Measurements from ENCODE around the gene TPPP2. TPM values are rescaled to one million over a fixed set of nuclear protein-coding genes. Genes with fewer than 3 reads are reported as not detected.

The TPPP2 gene
- total RNA-seq, 4 donors from 2014 or later, result 0.22 to 2.3 (median 1.1) TPM

- intact Hi-C loops (cut with DNase I; ENCODE audit: low total_unique reads) (loop anchor here (5.0 kb wide), 1 partner anchor 41 kb away; the partner anchor contains the start of gene ZNF219), in situ Hi-C loops (cut with MboI; ENCODE audit: low sequenced_read_pairs in 4 of 4) (loop anchor here in 1 of 4 donors (25.0 kb wide), 1 partner anchor 369 kb away; the partner anchor contains the start of genes ANG and RNASE4)
- ATAC-seq, result no peak
- Histone ChIP-seq H3K36me3 (no peaks in the 10 kb centered on the region), H3K4me3 (no peak overlapping the region), H3K4me1 (no peaks in the 10 kb centered on the region), H3K27ac (no peak overlapping the region), H3K9me3 (no peaks in the 10 kb centered on the region), H3K27me3 (no peaks in the 10 kb centered on the region)
- DNase-seq, result no peak
- no peak for TF ChIP-seq POLR2A (IDR thresholded peaks at IDR 0.05)
Measured at GRCh38 chr14:21056520-21057163, 26.6 kb downstream of the TPPP2 start.

GRCh38 chr14:21057803-21058675, 28.0 kb downstream of the TPPP2 start, which contains the start of gene RNASE8:
Gene RNASE8 (plus strand): TSS chr14:21057822. CDS start chr14:21057893, 71 bp downstream.
- ATAC-seq, result no peak
- Histone ChIP-seq H3K36me3 (no peaks in the 10 kb centered on the region), H3K4me1 (no peaks in the 10 kb centered on the region), H3K27me3 (no peaks in the 10 kb centered on the region), H3K27ac (no peak within 1 kb of the TSS), H3K9me3 (no peaks in the 10 kb centered on the region), H3K4me3 (no peak within 1 kb of the TSS)
- intact Hi-C loops (cut with DNase I; ENCODE audit: low total_unique reads), result loop anchor here (5.0 kb wide), 1 partner anchor 39 kb away; the partner anchor contains the start of gene ZNF219
- TF ChIP-seq, protein P1, sequence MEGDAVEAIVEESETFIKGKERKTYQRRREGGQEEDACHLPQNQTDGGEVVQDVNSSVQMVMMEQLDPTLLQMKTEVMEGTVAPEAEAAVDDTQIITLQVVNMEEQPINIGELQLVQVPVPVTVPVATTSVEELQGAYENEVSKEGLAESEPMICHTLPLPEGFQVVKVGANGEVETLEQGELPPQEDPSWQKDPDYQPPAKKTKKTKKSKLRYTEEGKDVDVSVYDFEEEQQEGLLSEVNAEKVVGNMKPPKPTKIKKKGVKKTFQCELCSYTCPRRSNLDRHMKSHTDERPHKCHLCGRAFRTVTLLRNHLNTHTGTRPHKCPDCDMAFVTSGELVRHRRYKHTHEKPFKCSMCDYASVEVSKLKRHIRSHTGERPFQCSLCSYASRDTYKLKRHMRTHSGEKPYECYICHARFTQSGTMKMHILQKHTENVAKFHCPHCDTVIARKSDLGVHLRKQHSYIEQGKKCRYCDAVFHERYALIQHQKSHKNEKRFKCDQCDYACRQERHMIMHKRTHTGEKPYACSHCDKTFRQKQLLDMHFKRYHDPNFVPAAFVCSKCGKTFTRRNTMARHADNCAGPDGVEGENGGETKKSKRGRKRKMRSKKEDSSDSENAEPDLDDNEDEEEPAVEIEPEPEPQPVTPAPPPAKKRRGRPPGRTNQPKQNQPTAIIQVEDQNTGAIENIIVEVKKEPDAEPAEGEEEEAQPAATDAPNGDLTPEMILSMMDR (IDR thresholded peaks at IDR 0.05 in 4 of 5, conservative IDR thresholded peaks at IDR 0.05 in 1 of 5), result no peak
- TF ChIP-seq POLR2A (IDR thresholded peaks at IDR 0.05), result no peak
- in situ Hi-C loops (cut with MboI; ENCODE audit: low sequenced_read_pairs in 4 of 4), result loop anchor here in 1 of 4 donors (25.0 kb wide), 1 partner anchor 371 kb away; the partner anchor contains the start of genes ANG and RNASE4
- no peak for DNase-seq

DNA sequence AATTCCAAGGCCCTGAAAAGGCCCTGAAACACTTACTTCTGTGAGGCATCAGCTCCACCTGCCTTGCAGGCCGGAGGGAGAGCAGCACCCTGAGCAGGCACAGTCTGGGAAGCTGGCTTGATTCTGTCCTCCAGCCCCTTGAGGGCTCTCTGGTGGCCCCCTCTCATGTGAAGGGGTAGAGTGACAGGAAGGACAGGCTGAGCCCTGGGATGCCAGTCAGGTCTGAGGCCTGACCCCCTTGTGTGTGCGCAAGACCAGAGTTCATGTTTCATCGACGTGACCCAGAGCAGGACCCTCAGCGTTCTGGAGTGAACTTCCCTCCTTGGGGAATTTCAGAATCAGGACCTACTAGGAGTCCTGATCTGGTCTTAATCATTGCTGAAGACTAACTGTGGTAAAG, 28.9 kb downstream of the TPPP2 start:
- no peaks in the 10 kb centered on the region for H3K4me1 ChIP-seq
- intact Hi-C loops (cut with DNase I; ENCODE audit: low total_unique reads), result loop anchor here (5.0 kb wide), 1 partner anchor 38 kb away; the partner anchor contains the start of gene ZNF219
- H3K27me3 ChIP-seq, result no peaks in the 10 kb centered on the region
- TF ChIP-seq POLR2A (IDR thresholded peaks at IDR 0.05), result no peak
- TF ChIP-seq, protein P1 (IDR thresholded peaks at IDR 0.05 in 4 of 5, conservative IDR thresholded peaks at IDR 0.05 in 1 of 5), result no peak
- no peak overlapping the region for H3K4me3 ChIP-seq
- no peak overlapping the region for H3K27ac ChIP-seq
- ATAC-seq (no peak), DNase-seq (no peak)
- H3K9me3 ChIP-seq, result no peaks in the 10 kb centered on the region
- no peaks in the 10 kb centered on the region for H3K36me3 ChIP-seq
- in situ Hi-C loops (cut with MboI; ENCODE audit: low sequenced_read_pairs in 4 of 4), result loop anchor here in 1 of 4 donors (25.0 kb wide), 1 partner anchor 372 kb away; the partner anchor contains the start of genes ANG and RNASE4

DNA sequence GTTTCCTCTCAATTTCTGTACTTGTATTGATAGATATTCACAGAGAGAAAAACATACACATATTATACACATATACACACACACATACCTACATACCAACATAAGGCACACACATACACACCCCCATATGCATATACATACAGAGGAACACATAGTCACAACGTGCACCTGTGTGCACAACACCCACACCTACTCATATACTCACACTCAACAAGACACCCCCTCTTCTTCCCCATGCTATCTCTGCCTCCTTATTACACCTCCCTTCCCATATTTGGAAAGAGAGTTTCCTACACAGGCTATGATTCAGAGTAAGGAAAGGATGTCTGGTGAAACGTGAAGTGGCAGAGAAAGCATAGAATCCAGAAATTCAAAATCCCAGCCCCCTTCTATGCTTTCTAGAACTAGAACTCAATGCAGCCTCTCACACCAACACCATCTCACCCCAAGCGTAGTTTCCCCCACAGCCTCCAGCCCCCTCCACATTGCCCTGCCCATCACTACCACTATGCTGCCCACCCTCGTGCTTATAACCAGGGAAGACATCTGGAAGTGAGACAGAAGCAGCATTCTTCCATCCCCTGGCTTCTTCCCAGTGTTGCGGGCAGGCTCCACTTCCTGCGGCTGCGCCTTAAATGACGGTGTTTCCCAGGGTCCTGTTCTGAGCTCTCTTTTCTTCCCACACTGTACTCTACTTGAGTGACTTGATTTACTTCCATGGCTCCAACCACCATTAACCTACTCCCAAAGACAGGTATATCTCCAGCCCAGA, 30.0 kb downstream of the TPPP2 start:
- Histone ChIP-seq H3K27me3 (no peaks in the 10 kb centered on the region), H3K4me1 (no peaks in the 10 kb centered on the region), H3K36me3 (no peaks in the 10 kb centered on the region), H3K9me3 (no peaks in the 10 kb centered on the region), H3K27ac (no peak overlapping the region), H3K4me3 (no peak overlapping the region)
- in situ Hi-C loops (cut with MboI; ENCODE audit: low sequenced_read_pairs in 4 of 4) (loop anchor here in 1 of 4 donors (25.0 kb wide), 1 partner anchor 373 kb away; the partner anchor contains the start of genes ANG and RNASE4), intact Hi-C loops (cut with DNase I; ENCODE audit: low total_unique reads) (loop anchor here (5.0 kb wide), 1 partner anchor 37 kb away; the partner anchor contains the start of gene ZNF219)
- ATAC-seq (no peak), DNase-seq (no peak)
- TF ChIP-seq, protein P1 (IDR thresholded peaks at IDR 0.05 in 4 of 5, conservative IDR thresholded peaks at IDR 0.05 in 1 of 5), result no peak

All from gastrocnemius medialis (tissue), 4 donors.